DMS 273 treated with DMSO at 0.1 percent for 48 hours (cell line): ENCODE results near the gene BAK1.
A peak's percentile ranks its signal among the peaks of the same experiment; 100 is the strongest.
"Not testable (repeated sequence)": the region's sequence is repeated elsewhere in the genome, so short reads cannot be mapped to it uniquely, and the experiment has no call there.

Source experiments
- DNase-seq: peaks from one replicate; lab custom pipeline; 2025; lab: John Stamatoyannopoulos, UW

Gene BAK1

GRCh38 chr6:33586108-33586640, 6.1 kb upstream of the BAK1 start:
- DNase-seq = no peak

GRCh38 chr6:33585403-33586107, 5.5 kb upstream of the BAK1 start:
- peak; percentile 36 for DNase-seq

- no peak for DNase-seq
These were observed 4.8 kb upstream of the BAK1 start for GRCh38 chr6:33584700-33585402.

GRCh38 chr6:33583591-33584155, 3.6 kb upstream of the BAK1 start:
- no peak for DNase-seq

- DNase-seq = no peak
These were observed 1.1 kb upstream of the BAK1 start for GRCh38 chr6:33581186-33581585.

- no peak for DNase-seq
These were observed 1.5 kb downstream of the BAK1 start for GRCh38 chr6:33578588-33579011.

GRCh38 chr6:33578164-33578563, 1.9 kb downstream of the BAK1 start:
- DNase-seq = no peak

GRCh38 chr6:33577718-33578117, 2.4 kb downstream of the BAK1 start:
- no peak for DNase-seq

GRCh38 chr6:33577106-33577535, 3.0 kb downstream of the BAK1 start:
- no peak for DNase-seq

- DNase-seq = no peak
These were observed 3.4 kb downstream of the BAK1 start for GRCh38 chr6:33576668-33577067.

GRCh38 chr6:33575211-33575610, 4.9 kb downstream of the BAK1 start:
- no peak for DNase-seq

- no peak for DNase-seq
These were observed 8.3 kb downstream of the BAK1 start for GRCh38 chr6:33571637-33572316.

GRCh38 chr6:33570806-33571636, 9.1 kb downstream of the BAK1 start:
- peak; percentile 60 for DNase-seq

- DNase-seq = no peak
These were observed 11.1 kb downstream of the BAK1 start for GRCh38 chr6:33568826-33569570.

GRCh38 chr6:33567836-33568235, 12.2 kb downstream of the BAK1 start:
- DNase-seq = no peak

GRCh38 chr6:33566182-33567084, 13.6 kb downstream of the BAK1 start:
- DNase-seq = no peak

GRCh38 chr6:33558801-33559200, 21.3 kb downstream of the BAK1 start:
- DNase-seq = no peak

GRCh38 chr6:33557376-33557775, 22.7 kb downstream of the BAK1 start:
- DNase-seq = no peak

- DNase-seq = not testable (repeated sequence)
These were observed 27.2 kb downstream of the BAK1 start for GRCh38 chr6:33552883-33553282.

GRCh38 chr6:33552252-33552651, 27.8 kb downstream of the BAK1 start:
- no peak for DNase-seq
